Esophagus muscularis mucosa (tissue), 4 donors: Measurements from ENCODE around the gene DENND1B. TPM values are rescaled to one million over a fixed set of nuclear protein-coding genes. Genes with fewer than 3 reads are reported as not detected.

Experiments
- DNase-seq: peaks from one replicate; pipeline ENCODE4 v3.0.0-alpha.2; 2017; ENCODE audit errors: extremely low spot score
- H3K27ac ChIP-seq, 4 donors: fragments of 200-600 bp; sonication (generic); replicated peaks in 1 of 4; 1 replicate in 3 of 4; 2 replicates in 1 of 4; pipeline ENCODE4 v1.5.1; 2016 to 2019; ENCODE audit warnings: mild to moderate bottlenecking in 1 of 4
- H3K27me3 ChIP-seq, 4 donors: fragments of 200-600 bp; sonication (generic); one replicate each; pipeline versions ENCODE4 v1.5.1 to v1.6.0; 2016 to 2019
- H3K36me3 ChIP-seq, 4 donors: fragments of 200-600 bp; sonication (generic); one replicate each; pipeline ENCODE4 v1.5.1; 2016 to 2019
- H3K4me1 ChIP-seq, 4 donors: fragments of 200-600 bp; sonication (generic); one replicate each; pipeline ENCODE4 v1.5.1; 2016 to 2019
- H3K4me3 ChIP-seq, 4 donors: fragments of 200-600 bp; sonication (generic); 1 replicate in 2 of 4; 2 replicates in 2 of 4; pipeline ENCODE4 v1.5.1; 2016 to 2019; ENCODE audit warnings: mild to moderate bottlenecking in 4 of 4, moderate library complexity in 1 of 4
- H3K9me3 ChIP-seq, 4 donors: fragments of 200-600 bp; sonication (generic); 1 replicate in 3 of 4; 2 replicates in 1 of 4; pipeline ENCODE4 v1.5.1; 2016 to 2019
- CTCF ChIP-seq, 3 experiments: fragments of 200-600 bp in 2 of 3; fragments of 450-650 bp in 1 of 3; sonication (generic) in 2 of 3; IDR thresholded peaks; one replicate each; pipeline ENCODE4 v1.5.1; 2017 to 2019; ENCODE audit warnings: antibody characterized with exemption in 3 of 3, mild to moderate bottlenecking in 2 of 3, moderate library complexity in 1 of 3
- EP300 ChIP-seq: sonication (generic); formaldehyde crosslinking; IDR thresholded peaks from one replicate; pipeline ENCODE4 v1.6.1; 2017; ENCODE audit warnings: antibody characterized with exemption
- POLR2A ChIP-seq: fragments of 450-650 bp; IDR thresholded peaks from one replicate; pipeline ENCODE4 v1.6.1; 2017; ENCODE audit warnings: antibody characterized with exemption, moderate library complexity, mild to moderate bottlenecking, low read depth
- POLR2AphosphoS5 ChIP-seq, 2 donors: sonication (generic); formaldehyde crosslinking; IDR thresholded peaks; one replicate each; pipeline ENCODE4 v1.6.1; 2017; ENCODE audit warnings: antibody characterized with exemption in 2 of 2
- WGBS: methylation state at CpG from one replicate; pipeline ENCODE4 v1.1.5; 2018; 5-methylcytosine and 5-hydroxymethylcytosine counted together
- intact Hi-C: fragments of 100-400 bp; cut with DNase I; formaldehyde crosslinking; loops from one replicate; pipeline ENCODE4 v1.15.1; 2023
- total RNA-seq, 4 donors: library from RNA; depleted of rRNA; stranded (reverse); fragments of >200 nt; gene quantifications; one replicate each; pipeline versions ENCODE4 v1.1.0 to v1.2.1, GENCODE V29; 2016

Gene DENND1B
- total RNA-seq, 4 donors from 2014 or later: 6.4 to 11.3 (median 9.1) TPM

GRCh38 chr1:197801684-197802083 is 26.4 kb upstream of the DENND1B start:
- DNase-seq: no peak
- intact Hi-C loops: no loop called here
- Histone ChIP-seq H3K27ac (no peak overlapping the region), H3K4me1 (no peaks in the 10 kb centered on the region), H3K9me3 (peaks cover 0 to 27% (median 13%) of the 10 kb centered on the region in 4 donors), H3K4me3 (no peak overlapping the region), H3K27me3 (no peaks in the 10 kb centered on the region), H3K36me3 (no peaks in the 10 kb centered on the region)
- TF ChIP-seq POLR2AphosphoS5 (IDR thresholded peaks at IDR 0.05) (no peak), CTCF (IDR thresholded peaks at IDR 0.05) (no peak), EP300 (no peak), POLR2A (no peak)
- WGBS: 90% methylated on average over 3 of the region's 4 CpGs

GRCh38 chr1:197801111-197801482 is 25.8 kb upstream of the DENND1B start:
- Histone ChIP-seq H3K4me3 (no peak overlapping the region), H3K27ac (no peak overlapping the region), H3K4me1 (no peaks in the 10 kb centered on the region), H3K36me3 (no peaks in the 10 kb centered on the region), H3K9me3 (peaks cover 0 to 27% (median 17%) of the 10 kb centered on the region in 4 donors), H3K27me3 (no peaks in the 10 kb centered on the region)
- TF ChIP-seq POLR2A (no peak), EP300 (no peak), POLR2AphosphoS5 (IDR thresholded peaks at IDR 0.05) (no peak), CTCF (IDR thresholded peaks at IDR 0.05) (no peak)
- intact Hi-C loops: no loop called here
- no peak for DNase-seq
- 67% methylated on average over 1 of the region's 1 CpG for WGBS

DNA sequence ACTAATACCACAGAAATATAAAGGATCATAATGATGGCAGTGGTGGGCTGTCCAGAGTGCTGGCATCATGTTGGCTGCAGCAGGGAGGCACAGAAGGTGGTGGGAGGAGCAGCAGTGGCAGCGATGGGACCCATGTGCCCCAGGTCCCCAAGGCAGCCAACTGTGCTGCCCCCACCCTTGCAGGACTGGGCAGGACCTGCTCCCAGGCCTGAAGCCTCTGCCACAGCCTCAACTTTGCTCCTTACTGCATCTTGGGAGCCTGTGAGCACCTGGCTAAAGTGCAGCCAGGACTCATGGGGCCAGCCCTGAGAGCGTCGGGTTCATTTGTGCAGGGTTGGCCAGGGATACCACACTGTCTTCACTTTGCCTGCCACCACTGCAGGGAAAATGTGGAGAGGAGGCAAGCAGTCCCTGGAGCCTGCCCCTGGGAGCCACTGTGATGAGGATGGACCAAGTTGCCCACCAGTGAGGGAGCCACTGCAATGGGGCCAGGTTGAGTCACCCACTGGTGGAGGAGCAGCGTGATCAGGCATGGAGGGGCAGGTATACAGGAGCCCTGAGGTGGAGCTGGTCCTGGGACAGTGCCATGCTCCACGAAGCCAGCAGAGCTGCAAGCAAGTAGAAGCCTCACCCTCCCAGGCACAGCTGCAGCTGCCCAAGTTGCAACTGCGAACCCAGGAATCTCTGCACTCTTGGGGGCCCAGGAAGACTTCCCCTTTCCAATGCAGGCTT is 25.3 kb upstream of the DENND1B start:
- intact Hi-C loops: no loop called here
- 90% methylated on average over 5 of the region's 6 CpGs for WGBS
- TF ChIP-seq POLR2A: no peak
- TF ChIP-seq POLR2AphosphoS5 (IDR thresholded peaks at IDR 0.05): no peak
- no peak for TF ChIP-seq CTCF (IDR thresholded peaks at IDR 0.05)
- no peak for TF ChIP-seq EP300
- H3K4me1 ChIP-seq: no peaks in the 10 kb centered on the region
- no peaks in the 10 kb centered on the region for H3K36me3 ChIP-seq
- H3K9me3 ChIP-seq: peaks cover 0 to 27% (median 19%) of the 10 kb centered on the region in 4 donors
- no peaks in the 10 kb centered on the region for H3K27me3 ChIP-seq
- H3K4me3 ChIP-seq: no peak overlapping the region
- DNase-seq: no peak
- H3K27ac ChIP-seq: no peak overlapping the region

GRCh38 chr1:197799271-197799670 is 24.0 kb upstream of the DENND1B start:
- Histone ChIP-seq H3K27ac (no peak overlapping the region), H3K27me3 (no peaks in the 10 kb centered on the region), H3K4me3 (no peak overlapping the region), H3K36me3 (no peaks in the 10 kb centered on the region), H3K4me1 (no peaks in the 10 kb centered on the region), H3K9me3 (peaks cover 0 to 27% (median 19%) of the 10 kb centered on the region in 4 donors)
- intact Hi-C loops: no loop called here
- no peak for DNase-seq
- TF ChIP-seq POLR2A (no peak), EP300 (no peak), CTCF (IDR thresholded peaks at IDR 0.05) (no peak), POLR2AphosphoS5 (IDR thresholded peaks at IDR 0.05) (no peak)

DNA sequence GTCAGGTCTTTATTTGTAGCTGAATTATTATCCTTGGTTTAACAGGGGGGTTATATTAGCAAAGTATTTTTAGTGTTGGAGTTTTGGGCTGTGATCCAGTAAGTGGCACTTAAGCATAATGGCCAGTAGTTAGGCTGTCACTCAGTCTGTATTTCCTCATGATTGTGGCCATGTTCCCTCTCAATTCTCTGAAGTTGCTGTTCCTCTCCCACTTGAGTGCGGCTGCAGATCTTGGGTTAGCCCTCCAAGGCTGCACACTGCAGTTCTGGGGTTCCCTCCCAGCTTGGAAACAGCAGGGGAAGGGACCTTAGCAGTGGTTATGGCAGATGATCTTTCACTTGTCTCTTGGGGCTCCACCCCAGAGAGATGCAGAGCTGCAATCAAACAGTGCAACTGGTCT is 23.2 kb upstream of the DENND1B start:
- intact Hi-C loops: no loop called here
- Histone ChIP-seq H3K9me3 (peaks cover 0 to 27% (median 19%) of the 10 kb centered on the region in 4 donors), H3K27ac (no peak overlapping the region), H3K4me3 (no peak overlapping the region), H3K27me3 (no peaks in the 10 kb centered on the region), H3K4me1 (no peaks in the 10 kb centered on the region), H3K36me3 (no peaks in the 10 kb centered on the region)
- TF ChIP-seq EP300 (no peak), CTCF (IDR thresholded peaks at IDR 0.05) (no peak), POLR2A (no peak), POLR2AphosphoS5 (IDR thresholded peaks at IDR 0.05) (no peak)
- no peak for DNase-seq
- 57% methylated on average over 1 of the region's 1 CpG for WGBS
